SH-SY5Y (cell line): ENCODE results near the gene RITA1.

ENCODE experiments used
- GATA2 ChIP-seq: IDR thresholded peaks from 2 replicates; pipeline ENCODE4 v1.6.1; 2011; ENCODE audit warnings: mild to moderate bottlenecking, low read depth, low read length
- GATA3 ChIP-seq: IDR thresholded peaks from 2 replicates; pipeline ENCODE4 v1.6.1; 2011; ENCODE audit warnings: low read depth, mild to moderate bottlenecking, low read length, moderate library complexity

GRCh38 chr12:113196582-113196981 is 11.1 kb downstream of the RITA1 start:
- no peak for TF ChIP-seq GATA2
- TF ChIP-seq GATA3: no peak
